SK-N-SH (cell line): ENCODE measurements around the gene LPCAT2. TPM values are rescaled to one million over a fixed set of nuclear protein-coding genes. Genes with fewer than 3 reads are reported as not detected.

Source experiments
- CTCF ChIA-PET: fragments of 300-600, 350-600 bp; formaldehyde crosslinking; extraction: SDS; loops from one replicate; lab custom pipeline; 2021; lab: Yijun Ruan, JAX
- POLR2A ChIA-PET: fragments of 350-600 bp; sonication (Branson Sonifier 250); formaldehyde crosslinking; extraction: SDS; loops from one replicate; lab custom pipeline; 2020; ENCODE audit warnings: antibody characterized with exemption, inconsistent platforms; lab: Yijun Ruan, JAX
- DNase-seq: peaks from one replicate; pipeline ENCODE4 v3.0.0; 2012
- H2AFZ ChIP-seq: fragments of 200-600 bp; sonication (generic); 2 replicates; pipeline ENCODE4 v1.8.1; 2016; ENCODE audit warnings: antibody characterized with exemption, mild to moderate bottlenecking, low read depth
- H3F3A ChIP-seq: fragments of 200-600 bp; sonication (generic); replicated peaks from 2 replicates; pipeline ENCODE3; 2016; ENCODE audit warnings: antibody characterized with exemption, mild to moderate bottlenecking; ENCODE audit not compliant: insufficient read depth
- H3K27ac ChIP-seq, 2 experiments: fragments of 200-500 bp in 1 of 2; fragments of 200-600 bp in 1 of 2; sonication (Bioruptor generic) in 1 of 2; sonication (generic), shearing (Covaris generic) in 1 of 2; 2 replicates each; pipeline versions ENCODE4 v1.5.1 to v1.6.1; 2014 to 2016; ENCODE audit warnings: low read depth in 2 of 2, inconsistent platforms in 1 of 2, low read length in 1 of 2, mild to moderate bottlenecking in 1 of 2, mixed read lengths in 1 of 2
- H3K27me3 ChIP-seq: fragments of 200-600 bp; sonication (generic), shearing (Covaris generic); 2 replicates; pipeline ENCODE4 v1.6.1; 2016; ENCODE audit warnings: mixed run types; ENCODE audit not compliant: insufficient read depth
- H3K36me3 ChIP-seq, 2 experiments: fragments of 200-500 bp in 1 of 2; fragments of 200-600 bp in 1 of 2; sonication (Bioruptor generic) in 1 of 2; sonication (generic) in 1 of 2; replicated peaks in 1 of 2; 2 replicates each; pipeline versions ENCODE3 to v1.5.1; 2014 to 2016; ENCODE audit warnings: low read length in 1 of 2, mild to moderate bottlenecking in 1 of 2; ENCODE audit not compliant: insufficient read depth in 2 of 2, control insufficient read depth in 1 of 2
- H3K4me1 ChIP-seq, 2 experiments: fragments of 200-500 bp in 1 of 2; fragments of 200-600 bp in 1 of 2; sonication (Bioruptor generic) in 1 of 2; sonication (generic), shearing (Covaris generic) in 1 of 2; 2 replicates each; pipeline versions ENCODE4 v1.5.1 to v1.6.1; 2014 to 2016; ENCODE audit warnings: low read depth in 1 of 2, low read length in 1 of 2, mixed run types in 1 of 2; ENCODE audit not compliant: insufficient read depth in 2 of 2, control insufficient read depth in 1 of 2
- H3K4me2 ChIP-seq: fragments of 200-600 bp; sonication (generic), shearing (Covaris generic); 2 replicates; pipeline ENCODE4 v1.6.1; 2017; ENCODE audit warnings: mixed run types
- H3K4me3 ChIP-seq, 2 experiments: fragments of 200-500 bp in 1 of 2; fragments of 200-600 bp in 1 of 2; sonication (Bioruptor generic) in 1 of 2; sonication (generic), shearing (Covaris generic) in 1 of 2; 2 replicates each; pipeline versions ENCODE4 v1.5.1 to v1.8.1; 2014 to 2016; ENCODE audit warnings: low read depth in 2 of 2, inconsistent platforms in 1 of 2, low read length in 1 of 2, mild to moderate bottlenecking in 1 of 2, mixed read lengths in 1 of 2, moderate library complexity in 1 of 2
- H3K79me2 ChIP-seq: fragments of 200-600 bp; sonication (generic); 2 replicates; pipeline ENCODE4 v1.8.1; 2017; ENCODE audit warnings: mild to moderate bottlenecking; ENCODE audit not compliant: insufficient read depth
- H3K9ac ChIP-seq: fragments of 200-600 bp; sonication (generic); 2 replicates; pipeline ENCODE4 v1.6.1; 2017; ENCODE audit warnings: mixed run types
- H3K9me2 ChIP-seq: fragments of 200-600 bp; sonication (generic); 2 replicates; pipeline ENCODE4 v1.6.1; 2017; ENCODE audit warnings: mixed run types
- H3K9me3 ChIP-seq: fragments of 200-600 bp; sonication (generic); 2 replicates; pipeline ENCODE4 v1.6.1; 2017; ENCODE audit warnings: mixed run types, mild to moderate bottlenecking, moderate library complexity
- H4K20me1 ChIP-seq: fragments of 200-600 bp; sonication (generic); 2 replicates; pipeline ENCODE4 v1.6.1; 2017; ENCODE audit warnings: mild to moderate bottlenecking, mixed run types; ENCODE audit not compliant: insufficient read depth
- CHD2 ChIP-seq: fragments of 150-350 bp; IDR thresholded peaks from 2 replicates; pipeline ENCODE4 v1.6.1; 2018; ENCODE audit warnings: low read length; ENCODE audit not compliant: partially characterized antibody
- CTCF ChIP-seq: fragments of 200-600 bp; sonication (generic); IDR thresholded peaks from 2 replicates; pipeline ENCODE4 v1.6.1; 2017; ENCODE audit warnings: antibody characterized with exemption, mild to moderate bottlenecking, moderate library complexity
- EZH2phosphoT487 ChIP-seq: fragments of 200-600 bp; sonication (generic); IDR thresholded peaks from 2 replicates; pipeline ENCODE4 v1.6.1; 2017; ENCODE audit warnings: low read depth, mixed run types, mild to moderate bottlenecking, antibody characterized with exemption, moderate library complexity, borderline replicate concordance
- FOSL2 ChIP-seq: IDR thresholded peaks from 2 replicates; pipeline ENCODE4 v1.4.0; 2012; ENCODE audit warnings: low read depth, mild to moderate bottlenecking, moderate library complexity, borderline replicate concordance
- FOXJ3 ChIP-seq: sonication (generic); formaldehyde crosslinking; IDR thresholded peaks from 2 replicates; pipeline ENCODE4 v1.5.1; 2020; ENCODE audit warnings: mild to moderate bottlenecking, missing genetic modification reagents
- FOXM1 ChIP-seq: IDR thresholded peaks from 2 replicates; pipeline ENCODE4 v1.4.0; 2012; ENCODE audit warnings: low read depth, mild to moderate bottlenecking
- GATA2 ChIP-seq: sonication (generic); formaldehyde crosslinking; IDR thresholded peaks from 2 replicates; pipeline ENCODE4 v1.5.0; 2020; ENCODE audit warnings: mild to moderate bottlenecking, missing genetic modification reagents
- JUND ChIP-seq: IDR thresholded peaks from 2 replicates; pipeline ENCODE4 v1.4.0; 2012
- MAX ChIP-seq: IDR thresholded peaks from 2 replicates; pipeline ENCODE4 v1.4.0; 2012; ENCODE audit warnings: low read depth
- NFIC ChIP-seq: IDR thresholded peaks from 2 replicates; pipeline ENCODE4 v1.4.0; 2012; ENCODE audit warnings: borderline replicate concordance
- NRF1 ChIP-seq: IDR thresholded peaks from 2 replicates; pipeline ENCODE4 v1.6.1; 2012; ENCODE audit warnings: low read depth, mild to moderate bottlenecking, low read length
- PBX3 ChIP-seq: IDR thresholded peaks from 2 replicates; pipeline ENCODE4; 2012
- POLR2AphosphoS5 ChIP-seq: IDR thresholded peaks from 2 replicates; pipeline ENCODE4 v1.6.1; 2012; ENCODE audit warnings: low read depth, low read length
- RAD21 ChIP-seq: IDR thresholded peaks from 2 replicates; pipeline ENCODE4 v1.6.1; 2012; ENCODE audit warnings: mild to moderate bottlenecking, low read length
- RXRA ChIP-seq: IDR thresholded peaks from 2 replicates; pipeline ENCODE4 v1.4.0; 2012; ENCODE audit warnings: low read depth, mild to moderate bottlenecking, borderline replicate concordance
- SIN3A ChIP-seq: IDR thresholded peaks from 2 replicates; pipeline ENCODE4 v1.6.1; 2012; ENCODE audit warnings: low read depth, mild to moderate bottlenecking, low read length, moderate library complexity, borderline replicate concordance
- USF1 ChIP-seq: IDR thresholded peaks from 2 replicates; pipeline ENCODE4 v1.4.0; 2012; ENCODE audit warnings: low read depth, borderline replicate concordance
- YY1 ChIP-seq: IDR thresholded peaks from 2 replicates; pipeline ENCODE4 v1.4.0; 2012; ENCODE audit warnings: low read depth, mild to moderate bottlenecking
- ZBTB33 ChIP-seq: IDR thresholded peaks from 2 replicates; pipeline ENCODE4 v1.4.0; 2012; ENCODE audit warnings: low read depth, borderline replicate concordance
- WGBS: methylation state at CpG from one replicate; pipeline ENCODE4 v1.1.6; 2017; ENCODE audit warnings: low lambda C conversion rate; 5-methylcytosine and 5-hydroxymethylcytosine counted together
- polyA plus RNA-seq, 3 experiments: library from polyadenylated mRNA; depleted of rRNA; stranded (reverse); fragments of >200 nt; gene quantifications; 2 replicates each; pipeline ENCODE4 v1.2.3, GENCODE V29; 2012

The LPCAT2 gene
- polyA plus RNA-seq, 1 of the 3 experiments (the other 2 are of a cell fraction): 9.1 TPM

GRCh38 chr16:55521792-55522191 lies 12.9 kb downstream of the LPCAT2 start:
- no peak overlapping the region for H3K4me3 ChIP-seq
- no peak for DNase-seq
- H2AFZ ChIP-seq: no peak overlapping the region
- no peaks in the 10 kb centered on the region for H3K27me3 ChIP-seq
- no peak overlapping the region for H3K9ac ChIP-seq
- H3K9me2 ChIP-seq: no peaks in the 10 kb centered on the region
- peaks cover 21% of the 10 kb centered on the region for H3K79me2 ChIP-seq
- no peak overlapping the region for H3K4me2 ChIP-seq
- peaks cover 42% of the 10 kb centered on the region for H3F3A ChIP-seq
- H3K36me3 ChIP-seq: peaks cover 18 to 38% of the 10 kb centered on the region in 2 experiments
- CTCF ChIA-PET: interaction anchor here (1.2 to 2.4 kb wide), 3 partner anchors 17 to 57 kb away, joined by 4 to 7 read pairs (median 4); no protein-coding TSS in a partner anchor
- no peaks in the 10 kb centered on the region for H3K4me1 ChIP-seq
- no peaks in the 10 kb centered on the region for H4K20me1 ChIP-seq
- WGBS: 2% methylated on average over 1 of the region's 1 CpG
- H3K9me3 ChIP-seq: peaks cover 16% of the 10 kb centered on the region
- POLR2A ChIA-PET: no interaction called here
- no peak for TF ChIP-seq NFIC
- no peak for TF ChIP-seq FOSL2
- no peak for TF ChIP-seq RAD21
- no peak for TF ChIP-seq MAX
- TF ChIP-seq PBX3: no peak
- TF ChIP-seq POLR2AphosphoS5: no peak
- TF ChIP-seq YY1: no peak
- TF ChIP-seq RXRA: no peak
- no peak for TF ChIP-seq SIN3A
- TF ChIP-seq ZBTB33: no peak
- TF ChIP-seq NRF1: no peak
- TF ChIP-seq EZH2phosphoT487: no peak
- no peak for TF ChIP-seq FOXM1
- TF ChIP-seq FOXJ3 (CRISPR knock-in tag): no peak
- TF ChIP-seq GATA2 (CRISPR knock-in tag): no peak
- no peak for TF ChIP-seq USF1
- TF ChIP-seq CTCF: no peak
- TF ChIP-seq JUND: no peak
- TF ChIP-seq CHD2: no peak
- no peak overlapping the region for H3K27ac ChIP-seq
